Left ventricle myocardium inferior (tissue), 1 donor: Measurements from ENCODE around the gene SELENBP1. TPM values are rescaled to one million over a fixed set of nuclear protein-coding genes. Genes with fewer than 3 reads are reported as not detected.
"Not testable (repeated sequence)": the region's sequence is repeated elsewhere in the genome, so short reads cannot be mapped to it uniquely, and the experiment has no call there.

ENCODE experiments used
- DNase-seq: peaks from one replicate; pipeline ENCODE4 v3.0.0-alpha.2; 2020
- H3K27ac ChIP-seq: fragments of 200-600 bp; replicated peaks from 2 replicates; pipeline ENCODE4 v1.8.0; 2021
- H3K27me3 ChIP-seq: fragments of 200-600 bp; 2 replicates; pipeline ENCODE4 v1.8.0; 2021; ENCODE audit warnings: low read depth
- H3K36me3 ChIP-seq: fragments of 200-600 bp; 2 replicates; pipeline ENCODE4 v1.8.0; 2021
- H3K4me1 ChIP-seq: fragments of 200-600 bp; 2 replicates; pipeline ENCODE4 v1.8.0; 2021
- H3K4me3 ChIP-seq: fragments of 200-600 bp; 2 replicates; pipeline ENCODE4 v1.8.0; 2021; ENCODE audit warnings: mild to moderate bottlenecking, moderate library complexity
- H3K9me3 ChIP-seq: fragments of 200-600 bp; replicated peaks from 2 replicates; pipeline ENCODE4 v1.8.0; 2021
- CTCF ChIP-seq: fragments of 200-600 bp; IDR thresholded peaks from 2 replicates; pipeline ENCODE4 v1.8.0; 2021; ENCODE audit warnings: antibody characterized with exemption, mild to moderate bottlenecking, borderline replicate concordance
- intact Hi-C: fragments of 100-400 bp; cut with micrococcal nuclease; formaldehyde crosslinking; loops from one replicate; pipeline ENCODE4 v1.11.0; 2022
- total RNA-seq: library from RNA; stranded (reverse); fragmentation: NEBNext Ultra II Directional; extraction: Animal tissue kit (Norgen Biotek cat#: 25700); gene quantifications from one replicate; pipeline ENCODE4 v1.2.1, GENCODE V29; 2021
- donor health status: DM: no; HTN: yes; CAD: no; lungs with severe emphysema.

The SELENBP1 gene
- total RNA-seq, 1 donor from 2014 or later: 66.3 TPM

GRCh38 chr1:151402764-151403163 is 30.3 kb upstream of the SELENBP1 start:
- DNase-seq: no peak
- Histone ChIP-seq H3K36me3 (peaks cover 72% of the 10 kb centered on the region), H3K9me3 (no peaks in the 10 kb centered on the region), H3K4me1 (peaks cover 31% of the 10 kb centered on the region), H3K27ac (no peak overlapping the region), H3K27me3 (no peaks in the 10 kb centered on the region), H3K4me3 (no peak overlapping the region)
- TF ChIP-seq CTCF: no peak
- intact Hi-C loops: no loop called here

GRCh38 chr1:151401860-151402259 is 29.4 kb upstream of the SELENBP1 start:
- H3K36me3 ChIP-seq: peaks cover 63% of the 10 kb centered on the region
- intact Hi-C loops: no loop called here
- DNase-seq: no peak
- H3K4me1 ChIP-seq: peaks cover 31% of the 10 kb centered on the region
- no peak for TF ChIP-seq CTCF
- H3K4me3 ChIP-seq: no peak overlapping the region
- no peaks in the 10 kb centered on the region for H3K27me3 ChIP-seq
- H3K27ac ChIP-seq: no peak overlapping the region
- no peaks in the 10 kb centered on the region for H3K9me3 ChIP-seq

GRCh38 chr1:151401125-151401788 is 28.8 kb upstream of the SELENBP1 start:
- no peak for DNase-seq
- Histone ChIP-seq H3K4me3 (peak overlapping the region; percentile 95), H3K9me3 (no peaks in the 10 kb centered on the region), H3K4me1 (peaks cover 31% of the 10 kb centered on the region), H3K36me3 (peaks cover 57% of the 10 kb centered on the region), H3K27me3 (no peaks in the 10 kb centered on the region), H3K27ac (peak overlapping the region; percentile 84)
- intact Hi-C loops: no loop called here
- no peak for TF ChIP-seq CTCF

- intact Hi-C loops: no loop called here
- peak within 1 kb of the TSS; percentile 84 for H3K27ac ChIP-seq
- H3K4me3 ChIP-seq: peak within 1 kb of the TSS; percentile 95
- peaks cover 3% of the 10 kb centered on the region for H3K9me3 ChIP-seq
- DNase-seq: peak; percentile 78
- peaks cover 24% of the 10 kb centered on the region for H3K4me1 ChIP-seq
- TF ChIP-seq CTCF: peak; percentile 45
- no peaks in the 10 kb centered on the region for H3K27me3 ChIP-seq
- H3K36me3 ChIP-seq: peaks cover 40% of the 10 kb centered on the region
Measured at GRCh38 chr1:151399324-151400171, 27.0 kb upstream of the SELENBP1 start, which contains the start of gene PSMB4. PSMB4 (plus strand) TSS chr1:151399573; CDS start chr1:151399588, 15 bp downstream.

GRCh38 chr1:151396265-151396664 is 23.8 kb upstream of the SELENBP1 start:
- H3K4me3 ChIP-seq, DNase-seq, H3K27me3 ChIP-seq, H3K27ac ChIP-seq, intact Hi-C loops, H3K9me3 ChIP-seq, H3K36me3 ChIP-seq: not testable (repeated sequence)
- H3K4me1 ChIP-seq: peaks cover 18% of the 10 kb centered on the region

GRCh38 chr1:151393583-151393982 is 21.1 kb upstream of the SELENBP1 start:
- no peaks in the 10 kb centered on the region for H3K36me3 ChIP-seq
- no peak for DNase-seq
- no peaks in the 10 kb centered on the region for H3K4me1 ChIP-seq
- no peak overlapping the region for H3K4me3 ChIP-seq
- peaks cover 4% of the 10 kb centered on the region for H3K9me3 ChIP-seq
- H3K27ac ChIP-seq: no peak overlapping the region
- H3K27me3 ChIP-seq: no peaks in the 10 kb centered on the region
- intact Hi-C loops: no loop called here
- TF ChIP-seq CTCF: no peak
